OCI-LY3 (cell line): ENCODE measurements around the gene PLEKHA6.

Source experiments
- H2AFZ ChIP-seq: fragments of 200-600, 300-600 bp; shearing (Covaris generic); 2 replicates; pipeline ENCODE4 v1.6.0; 2014; ENCODE audit warnings: antibody characterized with exemption, low read depth, low read length
- H3K27ac ChIP-seq: fragments of 200-600, 300-600 bp; sonication (generic); 2 replicates; pipeline ENCODE4 v1.5.1; 2014; ENCODE audit warnings: mild to moderate bottlenecking, low read length, moderate library complexity, mixed read lengths
- H3K27me3 ChIP-seq: fragments of 200-600, 300-600 bp; sonication (generic); 2 replicates; pipeline ENCODE4 v1.6.1; 2014; ENCODE audit warnings: low read depth, low read length, mixed read lengths
- H3K36me3 ChIP-seq: fragments of 200-600, 300-600 bp; sonication (generic); replicated peaks from 2 replicates; pipeline ENCODE3; 2014; ENCODE audit warnings: low read depth, low read length, mixed read lengths
- H3K4me1 ChIP-seq: fragments of 300-600, 200-600 bp; sonication (generic); 2 replicates; pipeline ENCODE4 v1.6.1; 2014; ENCODE audit warnings: low read length, mixed read lengths
- H3K4me2 ChIP-seq: fragments of 200-600, 300-600 bp; sonication (generic); 2 replicates; pipeline ENCODE4 v1.6.1; 2014; ENCODE audit warnings: low read length, mixed read lengths
- H3K4me3 ChIP-seq: fragments of 300-600, 200-600 bp; sonication (generic); 2 replicates; pipeline ENCODE4 v1.5.1; 2014; ENCODE audit warnings: antibody characterized with exemption, mild to moderate bottlenecking, low read length, moderate library complexity
- H3K79me2 ChIP-seq: fragments of 300-600, 200-600 bp; shearing (Covaris generic); 2 replicates; pipeline ENCODE4 v1.6.1; 2014; ENCODE audit warnings: mild to moderate bottlenecking, low read length, mixed read lengths
- H3K9ac ChIP-seq: fragments of 300-600, 200-600 bp; shearing (Covaris generic); 2 replicates; pipeline ENCODE4 v1.6.0; 2014; ENCODE audit warnings: mild to moderate bottlenecking, low read length, moderate library complexity
- H3K9me3 ChIP-seq: fragments of 200-600, 300-600 bp; shearing (Covaris generic); 2 replicates; pipeline ENCODE4 v1.6.1; 2014; ENCODE audit warnings: low read length, mixed read lengths; ENCODE audit not compliant: insufficient read depth
- H4K20me1 ChIP-seq: fragments of 200-600, 300-600 bp; sonication (generic); 2 replicates; pipeline ENCODE4 v1.6.1; 2016; ENCODE audit warnings: low read length, mixed read lengths; ENCODE audit not compliant: insufficient read depth
- EZH2phosphoT487 ChIP-seq: fragments of 200-600 bp; shearing (Covaris generic); IDR thresholded peaks from 2 replicates; pipeline ENCODE4 v1.6.1; 2018; ENCODE audit warnings: antibody characterized with exemption, mixed run types, low read depth
- TF ChIP-seq, protein P1 (sequence below): fragments of 200-600, 300-600 bp; sonication (generic); IDR thresholded peaks from 2 replicates; pipeline ENCODE4 v1.5.1; 2014; ENCODE audit warnings: antibody characterized with exemption, low read length, low read depth

The PLEKHA6 gene

DNA sequence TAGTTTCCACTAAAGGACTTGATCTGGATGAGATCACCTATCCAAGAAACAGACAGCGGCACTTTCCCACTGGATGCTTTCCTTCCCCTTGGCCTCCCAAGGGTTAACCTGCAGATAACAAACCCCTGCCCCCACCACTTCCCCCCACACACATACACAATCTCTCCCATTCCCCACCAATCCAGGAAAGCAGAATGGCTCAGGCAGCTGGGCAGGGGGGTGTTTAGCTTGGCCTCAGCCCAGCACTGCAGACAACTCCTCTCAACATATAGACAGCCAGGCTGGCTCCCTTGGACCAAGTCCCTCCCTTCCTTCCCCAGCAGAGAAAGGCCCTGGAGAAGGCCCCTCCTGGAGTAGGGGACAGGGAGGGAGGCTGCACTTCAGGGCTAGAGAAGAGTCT, 24.6 kb downstream of the PLEKHA6 start:
- no peak overlapping the region for H3K4me2 ChIP-seq
- no peak overlapping the region for H3K4me3 ChIP-seq
- H3K36me3 ChIP-seq: no peaks in the 10 kb centered on the region
- no peak overlapping the region for H3K27ac ChIP-seq
- TF ChIP-seq, protein P1, sequence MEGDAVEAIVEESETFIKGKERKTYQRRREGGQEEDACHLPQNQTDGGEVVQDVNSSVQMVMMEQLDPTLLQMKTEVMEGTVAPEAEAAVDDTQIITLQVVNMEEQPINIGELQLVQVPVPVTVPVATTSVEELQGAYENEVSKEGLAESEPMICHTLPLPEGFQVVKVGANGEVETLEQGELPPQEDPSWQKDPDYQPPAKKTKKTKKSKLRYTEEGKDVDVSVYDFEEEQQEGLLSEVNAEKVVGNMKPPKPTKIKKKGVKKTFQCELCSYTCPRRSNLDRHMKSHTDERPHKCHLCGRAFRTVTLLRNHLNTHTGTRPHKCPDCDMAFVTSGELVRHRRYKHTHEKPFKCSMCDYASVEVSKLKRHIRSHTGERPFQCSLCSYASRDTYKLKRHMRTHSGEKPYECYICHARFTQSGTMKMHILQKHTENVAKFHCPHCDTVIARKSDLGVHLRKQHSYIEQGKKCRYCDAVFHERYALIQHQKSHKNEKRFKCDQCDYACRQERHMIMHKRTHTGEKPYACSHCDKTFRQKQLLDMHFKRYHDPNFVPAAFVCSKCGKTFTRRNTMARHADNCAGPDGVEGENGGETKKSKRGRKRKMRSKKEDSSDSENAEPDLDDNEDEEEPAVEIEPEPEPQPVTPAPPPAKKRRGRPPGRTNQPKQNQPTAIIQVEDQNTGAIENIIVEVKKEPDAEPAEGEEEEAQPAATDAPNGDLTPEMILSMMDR: no peak
- TF ChIP-seq EZH2phosphoT487: no peak
- no peaks in the 10 kb centered on the region for H3K4me1 ChIP-seq
- no peak overlapping the region for H2AFZ ChIP-seq
- H3K9ac ChIP-seq: no peak overlapping the region
- no peaks in the 10 kb centered on the region for H3K9me3 ChIP-seq
- peaks cover 59% of the 10 kb centered on the region for H3K27me3 ChIP-seq
- no peaks in the 10 kb centered on the region for H4K20me1 ChIP-seq
- H3K79me2 ChIP-seq: no peaks in the 10 kb centered on the region

DNA sequence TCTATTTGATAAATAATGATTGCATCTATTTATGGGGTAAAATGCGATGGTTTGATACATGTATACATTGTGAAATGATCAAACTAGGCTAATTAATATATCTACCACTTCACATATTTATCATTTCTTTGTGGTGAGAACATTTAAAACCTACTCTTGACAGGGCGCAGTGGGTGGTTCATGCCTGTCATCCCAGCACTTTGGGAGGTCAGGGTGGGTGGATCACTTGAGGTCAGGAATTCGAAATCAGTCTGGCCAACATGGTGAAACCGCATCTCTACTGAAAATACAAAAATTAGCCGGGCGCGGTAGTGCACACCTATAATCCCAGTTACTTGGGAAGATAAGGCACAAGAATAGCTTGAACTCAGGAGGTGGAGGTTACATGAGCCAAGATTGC, 25.3 kb downstream of the PLEKHA6 start:
- H3K79me2 ChIP-seq: no peaks in the 10 kb centered on the region
- H4K20me1 ChIP-seq: no peaks in the 10 kb centered on the region
- no peak overlapping the region for H3K9ac ChIP-seq
- no peak for TF ChIP-seq EZH2phosphoT487
- H3K4me1 ChIP-seq: no peaks in the 10 kb centered on the region
- no peak overlapping the region for H3K4me2 ChIP-seq
- no peak overlapping the region for H2AFZ ChIP-seq
- no peak overlapping the region for H3K4me3 ChIP-seq
- peaks cover 60% of the 10 kb centered on the region for H3K27me3 ChIP-seq
- no peaks in the 10 kb centered on the region for H3K9me3 ChIP-seq
- no peak overlapping the region for H3K27ac ChIP-seq
- H3K36me3 ChIP-seq: no peaks in the 10 kb centered on the region

DNA sequence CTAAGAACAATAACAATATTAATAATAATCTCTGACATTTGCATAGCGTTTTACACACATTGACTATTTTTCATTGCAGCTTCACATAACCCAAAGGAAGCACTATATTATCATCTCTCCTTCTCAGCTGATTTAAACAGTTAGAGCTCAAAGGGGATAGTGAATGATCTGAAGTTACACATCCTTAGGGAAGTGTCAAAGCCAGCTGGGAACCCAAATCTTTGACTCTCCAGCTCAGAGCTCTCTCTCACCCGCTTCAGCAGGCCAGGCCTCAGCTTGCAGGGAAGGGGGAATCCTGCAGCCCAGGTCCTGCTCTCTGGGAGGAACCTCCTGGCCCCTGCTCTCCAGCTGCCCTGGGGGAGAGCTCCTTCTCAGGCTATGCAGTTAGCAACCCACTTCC, 26.3 kb downstream of the PLEKHA6 start:
- Histone ChIP-seq H3K4me2 (no peak overlapping the region), H3K4me1 (no peaks in the 10 kb centered on the region), H2AFZ (no peak overlapping the region), H3K9ac (no peak overlapping the region), H3K27ac (no peak overlapping the region), H3K36me3 (no peaks in the 10 kb centered on the region), H3K9me3 (no peaks in the 10 kb centered on the region), H3K79me2 (no peaks in the 10 kb centered on the region), H3K4me3 (no peak overlapping the region), H4K20me1 (no peaks in the 10 kb centered on the region), H3K27me3 (peaks cover 54% of the 10 kb centered on the region)
- TF ChIP-seq, protein P1: no peak
- TF ChIP-seq EZH2phosphoT487: no peak

- no peak overlapping the region for H3K9ac ChIP-seq
- H3K79me2 ChIP-seq: no peaks in the 10 kb centered on the region
- TF ChIP-seq, protein P1: no peak
- no peak for TF ChIP-seq EZH2phosphoT487
- no peaks in the 10 kb centered on the region for H4K20me1 ChIP-seq
- no peaks in the 10 kb centered on the region for H3K9me3 ChIP-seq
- H3K27ac ChIP-seq: no peak overlapping the region
- H3K27me3 ChIP-seq: peaks cover 39% of the 10 kb centered on the region
- no peak overlapping the region for H3K4me2 ChIP-seq
- H3K4me1 ChIP-seq: no peaks in the 10 kb centered on the region
- no peak overlapping the region for H2AFZ ChIP-seq
- no peaks in the 10 kb centered on the region for H3K36me3 ChIP-seq
- no peak overlapping the region for H3K4me3 ChIP-seq
Measured at GRCh38 chr1:204331847-204332487, 27.8 kb downstream of the PLEKHA6 start.
